Erythroblast (primary cell): Measurements from ENCODE around the gene MSLN.

Source experiments
- GATA1 ChIP-seq: IDR thresholded peaks from 2 replicates; pipeline ENCODE4 v1.6.1; 2011; ENCODE audit warnings: low read depth, mild to moderate bottlenecking, control low read depth, low read length, moderate library complexity
- POLR2A ChIP-seq: IDR thresholded peaks from 2 replicates; pipeline ENCODE4 v1.6.1; 2011; ENCODE audit warnings: mild to moderate bottlenecking, low read length

DNA sequence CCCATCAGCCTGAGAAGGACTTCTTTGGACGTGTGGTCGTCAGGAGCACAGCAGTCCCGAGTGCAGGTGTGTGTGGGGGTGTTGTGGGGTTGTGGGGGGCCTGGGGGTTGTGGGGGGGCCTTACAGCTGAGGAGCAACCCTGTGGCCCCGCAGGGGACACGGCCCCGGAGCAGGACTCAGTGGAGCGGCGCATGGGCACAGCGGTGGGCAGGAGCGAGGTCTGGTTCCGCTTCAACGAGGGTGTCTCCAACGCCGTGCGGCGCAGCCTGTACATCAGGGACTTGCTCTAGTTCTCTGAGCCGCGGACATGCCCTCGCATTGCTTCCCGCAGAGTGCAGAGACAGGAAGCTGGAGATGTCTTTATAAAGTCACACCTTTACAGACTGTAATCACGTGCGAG is 37.2 kb downstream of the MSLN start:
- no peak for TF ChIP-seq POLR2A
- TF ChIP-seq GATA1: no peak
